Measurements from ENCODE around the gene UBR1. TPM values are rescaled to one million over a fixed set of nuclear protein-coding genes. Genes with fewer than 3 reads are reported as not detected.

UBR1 gene
- total RNA-seq, 2 experiments from 2014 or later: 42.6 to 45.9 TPM

- peaks cover 71% of the 10 kb centered on the region for H3K36me3 Mint-ChIP-seq (ENCODE audit: low read depth)
- intact Hi-C loops (cut with DNase I, micrococcal nuclease): no loop called here
- CTCF ChIA-PET: no interaction called here
Observed at GRCh38 chr15:43096411-43096810, 9.4 kb downstream of the UBR1 start.

GRCh38 chr15:43095708-43096347 lies 10.0 kb downstream of the UBR1 start:
- peaks cover 65% of the 10 kb centered on the region for H3K36me3 Mint-ChIP-seq (ENCODE audit: low read depth)
- peaks cover 71% of the 10 kb centered on the region for H3K4me1 Mint-ChIP-seq (ENCODE audit: low read depth)
- Histone ChIP-seq H3K4me1 (ENCODE audit: insufficient read depth, low read length) (peaks cover 6% of the 10 kb centered on the region), H3K27ac (ENCODE audit: low read depth in 1 of 2, low read length in 2 of 2) (no peak overlapping the region), H3K36me3 (ENCODE audit: insufficient read depth, low read length) (peaks cover 21% of the 10 kb centered on the region), H3K9me3 (ENCODE audit: control insufficient read depth in 1 of 2, insufficient read depth in 1 of 2, low read length in 2 of 2) (no peaks in the 10 kb centered on the region), H3K27me3 (ENCODE audit: control insufficient read depth in 1 of 2, insufficient read depth in 2 of 2, low read length in 2 of 2) (no peaks in the 10 kb centered on the region), H3K4me3 (ENCODE audit: low read length) (no peak overlapping the region)
- intact Hi-C loops (cut with DNase I, micrococcal nuclease): no loop called here
- DNase-seq (no peak), ATAC-seq (ENCODE audit: poor library complexity) (no peak)
- H3K4me3 Mint-ChIP-seq: no peak overlapping the region
- no peak for TF ChIP-seq CTCF (IDR thresholded peaks at IDR 0.05)
- ChIA-PET POLR2A (no interaction called here), CTCF (no interaction called here)
- H3K27me3 Mint-ChIP-seq: no peaks in the 10 kb centered on the region
- H3K9me3 Mint-ChIP-seq: no peaks in the 10 kb centered on the region
- H3K27ac Mint-ChIP-seq: no peak overlapping the region

More at GRCh38 chr15:43096411-43096810, 9.4 kb downstream of the UBR1 start:
- Histone ChIP-seq H3K27me3 (ENCODE audit: control insufficient read depth in 1 of 2, insufficient read depth in 2 of 2, low read length in 2 of 2) (no peaks in the 10 kb centered on the region), H3K4me1 (ENCODE audit: insufficient read depth, low read length) (peaks cover 12% of the 10 kb centered on the region), H3K36me3 (ENCODE audit: insufficient read depth, low read length) (peaks cover 26% of the 10 kb centered on the region), H3K4me3 (ENCODE audit: low read length) (no peak overlapping the region), H3K27ac (ENCODE audit: low read depth in 1 of 2, low read length in 2 of 2) (no peak overlapping the region), H3K9me3 (ENCODE audit: control insufficient read depth in 1 of 2, insufficient read depth in 1 of 2, low read length in 2 of 2) (no peaks in the 10 kb centered on the region)
- ATAC-seq (ENCODE audit: poor library complexity): no peak
- DNase-seq: no peak
- TF ChIP-seq CTCF (IDR thresholded peaks at IDR 0.05): no peak
- Mint-ChIP-seq H3K27ac (no peak overlapping the region), H3K4me3 (no peak overlapping the region), H3K9me3 (no peaks in the 10 kb centered on the region), H3K4me1 (ENCODE audit: low read depth) (peaks cover 77% of the 10 kb centered on the region), H3K27me3 (no peaks in the 10 kb centered on the region)
- POLR2A ChIA-PET: no interaction called here

GRCh38 chr15:43095243-43095642 lies 10.6 kb downstream of the UBR1 start:
- H3K27me3 ChIP-seq (ENCODE audit: control insufficient read depth in 1 of 2, insufficient read depth in 2 of 2, low read length in 2 of 2): no peaks in the 10 kb centered on the region
- H3K9me3 ChIP-seq (ENCODE audit: control insufficient read depth in 1 of 2, insufficient read depth in 1 of 2, low read length in 2 of 2): no peaks in the 10 kb centered on the region
- H3K36me3 Mint-ChIP-seq (ENCODE audit: low read depth): peaks cover 63% of the 10 kb centered on the region
- no peaks in the 10 kb centered on the region for H3K27me3 Mint-ChIP-seq
- DNase-seq: no peak
- no peak overlapping the region for H3K4me3 ChIP-seq (ENCODE audit: low read length)
- H3K36me3 ChIP-seq (ENCODE audit: insufficient read depth, low read length): peaks cover 17% of the 10 kb centered on the region
- intact Hi-C loops (cut with DNase I, micrococcal nuclease): no loop called here
- H3K4me1 Mint-ChIP-seq (ENCODE audit: low read depth): peaks cover 71% of the 10 kb centered on the region
- ChIA-PET CTCF (no interaction called here), POLR2A (no interaction called here)
- no peak for ATAC-seq (ENCODE audit: poor library complexity)
- H3K27ac ChIP-seq (ENCODE audit: low read depth in 1 of 2, low read length in 2 of 2): no peak overlapping the region
- no peak for TF ChIP-seq CTCF (IDR thresholded peaks at IDR 0.05)
- H3K4me1 ChIP-seq (ENCODE audit: insufficient read depth, low read length): peaks cover 6% of the 10 kb centered on the region
- no peak overlapping the region for H3K4me3 Mint-ChIP-seq
- H3K9me3 Mint-ChIP-seq: no peaks in the 10 kb centered on the region
- no peak overlapping the region for H3K27ac Mint-ChIP-seq
